Upper lobe of left lung (tissue), 4 donors: ENCODE results near the gene NAA60.

Source experiments
- EP300 ChIP-seq, 4 donors: sonication (generic); formaldehyde crosslinking; IDR thresholded peaks; one replicate each; pipeline ENCODE4 v1.5.1; 2017; ENCODE audit warnings: antibody characterized with exemption in 4 of 4, control low read depth in 2 of 4
- POLR2A ChIP-seq, 4 donors: fragments of 450-650 bp; IDR thresholded peaks; one replicate each; pipeline ENCODE4 v1.5.1; 2016 to 2017; ENCODE audit warnings: antibody characterized with exemption in 4 of 4, mild to moderate bottlenecking in 2 of 4
- TF ChIP-seq, protein P1 (sequence below), 6 experiments: fragments of 450-650 bp in 4 of 6; fragments of 200-600 bp in 2 of 6; sonication (generic) in 2 of 6; IDR thresholded peaks; one replicate each; pipeline ENCODE4 v1.5.1; 2016 to 2019; ENCODE audit warnings: antibody characterized with exemption in 6 of 6

DNA sequence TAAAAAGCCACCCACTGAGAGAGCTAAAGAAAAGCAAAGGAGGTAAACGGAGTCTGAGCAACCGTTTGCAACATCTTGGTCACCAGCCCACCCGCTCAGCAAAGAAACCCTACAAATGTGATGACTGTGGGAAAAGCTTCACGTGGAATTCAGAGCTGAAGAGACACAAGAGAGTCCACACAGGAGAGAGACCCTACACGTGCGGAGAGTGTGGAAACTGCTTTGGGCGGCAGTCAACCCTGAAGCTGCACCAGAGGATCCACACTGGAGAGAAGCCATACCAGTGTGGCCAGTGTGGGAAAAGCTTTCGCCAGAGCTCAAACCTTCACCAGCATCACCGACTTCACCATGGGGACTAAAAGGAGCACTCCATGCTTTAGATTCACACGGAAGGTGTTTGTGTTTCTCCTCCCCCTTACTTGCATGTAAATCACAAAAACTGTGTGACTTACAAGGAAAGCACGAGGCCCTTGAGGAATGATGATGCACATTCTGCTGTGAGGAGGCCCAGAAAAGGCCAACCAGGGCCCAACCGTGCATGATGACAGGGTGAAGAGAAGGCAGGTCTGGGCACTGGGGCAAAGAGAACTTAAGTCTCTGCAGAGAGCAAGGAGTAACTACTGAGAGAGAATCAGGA, 34.8 kb upstream of the NAA60 start:
- TF ChIP-seq POLR2A (IDR thresholded peaks at IDR 0.05) (no peak), EP300 (IDR thresholded peaks at IDR 0.05) (no peak)
- TF ChIP-seq, protein P1, sequence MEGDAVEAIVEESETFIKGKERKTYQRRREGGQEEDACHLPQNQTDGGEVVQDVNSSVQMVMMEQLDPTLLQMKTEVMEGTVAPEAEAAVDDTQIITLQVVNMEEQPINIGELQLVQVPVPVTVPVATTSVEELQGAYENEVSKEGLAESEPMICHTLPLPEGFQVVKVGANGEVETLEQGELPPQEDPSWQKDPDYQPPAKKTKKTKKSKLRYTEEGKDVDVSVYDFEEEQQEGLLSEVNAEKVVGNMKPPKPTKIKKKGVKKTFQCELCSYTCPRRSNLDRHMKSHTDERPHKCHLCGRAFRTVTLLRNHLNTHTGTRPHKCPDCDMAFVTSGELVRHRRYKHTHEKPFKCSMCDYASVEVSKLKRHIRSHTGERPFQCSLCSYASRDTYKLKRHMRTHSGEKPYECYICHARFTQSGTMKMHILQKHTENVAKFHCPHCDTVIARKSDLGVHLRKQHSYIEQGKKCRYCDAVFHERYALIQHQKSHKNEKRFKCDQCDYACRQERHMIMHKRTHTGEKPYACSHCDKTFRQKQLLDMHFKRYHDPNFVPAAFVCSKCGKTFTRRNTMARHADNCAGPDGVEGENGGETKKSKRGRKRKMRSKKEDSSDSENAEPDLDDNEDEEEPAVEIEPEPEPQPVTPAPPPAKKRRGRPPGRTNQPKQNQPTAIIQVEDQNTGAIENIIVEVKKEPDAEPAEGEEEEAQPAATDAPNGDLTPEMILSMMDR (IDR thresholded peaks at IDR 0.05), result no peak
